AG04449 (cell line): Measurements from ENCODE around the gene NMU.

Experiments
- CTCF ChIA-PET: fragments of 350-600 bp; formaldehyde crosslinking; extraction: SDS; loops from one replicate; lab custom pipeline; 2021; ENCODE audit warnings: antibody characterized with exemption; lab: Yijun Ruan, JAX
- POLR2A ChIA-PET: fragments of 400-600, 350-600 bp; formaldehyde crosslinking; extraction: SDS; loops from one replicate; lab custom pipeline; 2020; ENCODE audit warnings: antibody characterized with exemption, inconsistent platforms; lab: Yijun Ruan, JAX
- DNase-seq: peaks from one replicate; pipeline ENCODE4 v3.0.0-alpha.2; 2010; ENCODE audit warnings: low read depth, low spot score
- H3K4me3 ChIP-seq: 2 replicates; pipeline ENCODE4 v1.5.1; 2011; ENCODE audit warnings: low read depth, mild to moderate bottlenecking, control low read depth, low read length
- TF ChIP-seq, protein P1 (sequence below): IDR thresholded peaks from one replicate; pipeline ENCODE4 v1.5.1; 2011; ENCODE audit warnings: mild to moderate bottlenecking, moderate library complexity, low read length, control low read depth, inconsistent platforms; ENCODE audit not compliant: insufficient read depth; ENCODE audit errors: missing control alignments

NMU gene

DNA sequence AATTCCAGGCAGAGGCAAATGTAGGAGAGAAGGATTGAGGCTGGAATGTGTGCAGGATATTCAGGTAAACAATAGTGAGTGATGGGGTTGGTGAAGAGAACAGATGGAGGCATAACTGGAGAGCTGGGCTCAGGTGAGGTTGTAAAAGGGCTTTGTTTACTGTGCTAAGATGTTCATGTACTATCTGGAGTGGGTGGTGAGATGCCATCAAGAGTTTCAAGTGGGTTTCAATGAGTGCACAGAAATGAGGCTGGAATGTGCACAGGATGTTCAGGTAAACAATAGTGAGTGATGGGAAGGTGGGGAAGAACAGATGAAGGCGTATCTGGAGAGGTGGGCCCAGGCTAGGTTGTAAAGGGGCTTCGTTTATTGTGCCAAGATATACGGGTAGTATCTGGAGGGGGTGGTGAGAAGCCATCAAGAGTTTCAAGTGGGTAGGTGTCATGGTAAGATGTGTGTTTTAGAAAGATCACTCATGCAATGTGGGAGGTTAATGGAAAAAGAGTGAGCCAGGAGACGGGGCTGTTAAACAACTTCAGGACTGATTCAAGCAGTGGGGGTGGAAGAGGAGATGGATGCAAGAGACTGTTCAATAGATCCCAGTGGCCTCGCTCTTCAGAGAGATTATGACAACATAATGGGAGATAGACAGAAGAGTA lies 25.4 kb upstream of the NMU start:
- H3K4me3 ChIP-seq, result no peak overlapping the region
- ChIA-PET POLR2A (no interaction called here), CTCF (no interaction called here)
- TF ChIP-seq, protein P1, sequence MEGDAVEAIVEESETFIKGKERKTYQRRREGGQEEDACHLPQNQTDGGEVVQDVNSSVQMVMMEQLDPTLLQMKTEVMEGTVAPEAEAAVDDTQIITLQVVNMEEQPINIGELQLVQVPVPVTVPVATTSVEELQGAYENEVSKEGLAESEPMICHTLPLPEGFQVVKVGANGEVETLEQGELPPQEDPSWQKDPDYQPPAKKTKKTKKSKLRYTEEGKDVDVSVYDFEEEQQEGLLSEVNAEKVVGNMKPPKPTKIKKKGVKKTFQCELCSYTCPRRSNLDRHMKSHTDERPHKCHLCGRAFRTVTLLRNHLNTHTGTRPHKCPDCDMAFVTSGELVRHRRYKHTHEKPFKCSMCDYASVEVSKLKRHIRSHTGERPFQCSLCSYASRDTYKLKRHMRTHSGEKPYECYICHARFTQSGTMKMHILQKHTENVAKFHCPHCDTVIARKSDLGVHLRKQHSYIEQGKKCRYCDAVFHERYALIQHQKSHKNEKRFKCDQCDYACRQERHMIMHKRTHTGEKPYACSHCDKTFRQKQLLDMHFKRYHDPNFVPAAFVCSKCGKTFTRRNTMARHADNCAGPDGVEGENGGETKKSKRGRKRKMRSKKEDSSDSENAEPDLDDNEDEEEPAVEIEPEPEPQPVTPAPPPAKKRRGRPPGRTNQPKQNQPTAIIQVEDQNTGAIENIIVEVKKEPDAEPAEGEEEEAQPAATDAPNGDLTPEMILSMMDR, result no peak
- no peak for DNase-seq

DNA sequence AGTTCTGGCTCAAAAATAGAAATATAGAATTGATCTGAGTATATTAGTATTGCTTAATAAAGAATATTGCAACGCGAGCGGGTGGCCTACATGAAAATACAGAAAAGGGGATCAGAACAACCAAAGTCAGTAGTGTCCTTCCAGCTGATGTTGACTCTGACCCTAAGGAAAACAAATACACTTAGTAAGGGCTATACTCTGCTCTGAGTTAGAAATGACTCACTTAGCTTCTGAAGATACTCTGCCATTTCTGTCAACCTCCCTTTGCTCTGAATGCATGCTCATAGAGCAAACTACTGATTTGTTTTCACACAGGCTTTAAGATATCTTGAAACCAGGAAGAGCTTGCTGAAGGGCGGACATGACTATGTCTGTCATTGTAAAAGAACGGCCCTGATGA lies 22.6 kb upstream of the NMU start:
- no peak for DNase-seq
- no peak overlapping the region for H3K4me3 ChIP-seq
- ChIA-PET POLR2A (no interaction called here), CTCF (no interaction called here)
- TF ChIP-seq, protein P1, result no peak

DNA sequence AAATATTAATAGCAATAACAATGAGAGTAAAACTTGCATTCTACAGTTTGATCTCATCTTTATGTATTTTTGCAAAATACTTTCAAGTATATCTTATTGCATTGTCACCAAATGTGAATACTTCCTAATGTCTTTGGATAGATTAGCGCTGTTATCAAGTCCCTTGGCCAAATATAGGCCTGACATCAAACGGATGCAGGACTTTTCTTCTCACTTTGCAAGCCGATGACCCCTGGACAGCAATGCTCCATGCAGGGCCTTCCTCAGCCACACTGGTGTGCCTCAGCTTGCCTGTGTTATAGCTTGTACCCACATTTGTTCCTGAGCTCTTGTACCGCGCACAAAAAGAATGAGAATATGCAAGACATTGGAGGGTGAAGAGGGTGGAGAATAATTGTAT lies 18.0 kb upstream of the NMU start:
- TF ChIP-seq, protein P1, result no peak
- H3K4me3 ChIP-seq, result no peak overlapping the region
- ChIA-PET CTCF (no interaction called here), POLR2A (no interaction called here)
- DNase-seq, result no peak

DNA sequence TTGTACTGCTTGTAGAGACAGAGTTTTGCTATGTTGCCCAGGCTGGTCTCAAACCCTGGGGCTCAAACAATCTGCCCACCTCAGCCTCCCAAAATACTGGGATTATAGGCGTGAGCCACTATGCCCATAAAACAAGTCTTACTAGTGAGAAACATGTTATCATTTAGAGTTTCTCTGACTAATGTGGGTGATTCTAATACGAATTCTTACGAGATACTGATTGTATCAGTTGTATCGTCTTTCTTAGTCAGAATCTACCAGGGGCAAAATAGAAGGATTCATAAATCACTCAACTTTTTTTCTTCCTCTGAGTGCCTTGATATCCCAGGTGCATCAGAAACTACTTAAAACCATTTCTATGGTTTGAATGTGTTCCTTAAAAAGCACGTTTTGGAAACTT lies 14.4 kb upstream of the NMU start:
- CTCF ChIA-PET, result no interaction called here
- DNase-seq, result no peak
- POLR2A ChIA-PET, result no interaction called here
- TF ChIP-seq, protein P1, result no peak
- H3K4me3 ChIP-seq, result no peak overlapping the region

DNA sequence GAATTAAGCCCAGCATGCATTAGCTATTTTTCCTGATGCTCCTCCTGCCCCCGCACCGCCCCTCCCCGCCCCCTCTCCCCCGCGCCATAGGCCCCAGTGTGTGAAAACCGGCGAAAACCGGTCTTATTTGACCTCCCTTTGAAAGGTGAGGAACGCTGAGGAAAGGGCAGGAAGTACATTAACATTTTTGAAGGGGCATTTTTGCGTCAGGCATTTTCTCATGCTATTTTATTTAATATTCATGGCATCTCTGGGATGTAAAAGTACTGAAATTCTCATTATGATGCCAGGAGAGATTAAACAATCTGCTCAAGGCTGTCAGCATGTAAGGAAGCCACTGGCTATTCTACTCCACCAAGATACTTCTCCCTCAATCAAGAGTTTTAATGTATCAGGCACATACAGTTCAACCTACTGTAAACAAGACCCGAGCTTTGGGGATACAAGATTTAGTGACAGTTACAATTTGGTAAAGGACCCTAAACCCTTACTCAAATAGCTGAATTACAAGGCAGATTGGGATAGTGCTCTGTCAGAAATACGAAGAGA lies 1.2 kb upstream of the NMU start:
- no peak overlapping the region for H3K4me3 ChIP-seq
- ChIA-PET POLR2A (no interaction called here), CTCF (interaction anchor here (1.1 to 1.2 kb wide), 2 partner anchors 92 to 666 kb away, joined by 3 read pairs; no protein-coding TSS in a partner anchor)
- TF ChIP-seq, protein P1, result no peak
- no peak for DNase-seq

DNA sequence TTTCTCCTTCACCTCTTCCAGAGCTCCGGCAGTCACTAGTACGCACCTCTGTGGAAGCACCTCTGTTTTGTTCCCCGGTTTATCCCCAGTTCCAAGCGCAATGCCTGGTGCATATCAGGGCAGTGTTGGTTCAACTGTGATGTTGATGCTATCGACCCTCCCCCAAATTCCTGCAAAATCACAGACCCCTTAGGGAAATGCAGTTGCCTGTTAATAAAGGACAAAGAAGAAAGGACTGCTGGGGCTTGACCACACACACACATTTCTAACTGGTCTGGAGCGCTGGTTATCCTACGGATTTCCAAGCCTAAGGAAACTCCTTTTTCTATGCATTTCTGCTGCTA lies 530 bp upstream of the NMU start:
- no peak for DNase-seq
- POLR2A ChIA-PET, result no interaction called here
- H3K4me3 ChIP-seq, result no peak overlapping the region; the same call in 1 of the 2 replicates
- TF ChIP-seq, protein P1, result no peak
- CTCF ChIA-PET, result no interaction called here
